Breast epithelium (tissue), 4 donors: ENCODE data around the gene ARPC3. TPM values are rescaled to one million over a fixed set of nuclear protein-coding genes. Genes with fewer than 3 reads are reported as not detected.
"Not testable (repeated sequence)": the region's sequence is repeated elsewhere in the genome, so short reads cannot be mapped to it uniquely, and the experiment has no call there.

Source experiments
- DNase-seq, 2 donors: peaks; one replicate each; pipeline ENCODE4 v3.0.0-alpha.2; 2019; ENCODE audit warnings: low spot score in 2 of 2
- H3K27ac ChIP-seq, 2 donors: fragments of 200-600 bp; sonication (generic) in 1 of 2; one replicate each; pipeline ENCODE4 v1.5.1; 2016 to 2019; ENCODE audit warnings: mild to moderate bottlenecking in 1 of 2
- H3K27me3 ChIP-seq, 2 donors: fragments of 200-600 bp; sonication (generic) in 1 of 2; one replicate each; pipeline versions ENCODE4 v1.5.1 to v1.6.0; 2017 to 2019; ENCODE audit warnings: control low read depth in 1 of 2, mild to moderate bottlenecking in 1 of 2
- H3K36me3 ChIP-seq: fragments of 200-600 bp; one replicate; pipeline ENCODE4 v1.5.1; 2019
- H3K4me1 ChIP-seq, 2 donors: fragments of 200-600 bp; sonication (generic); one replicate each; pipeline ENCODE4 v1.5.1; 2016 to 2019; ENCODE audit warnings: control low read depth in 1 of 2
- H3K4me3 ChIP-seq, 3 donors: fragments of 200-600 bp; sonication (generic); 1 replicate in 2 of 3; 2 replicates in 1 of 3; pipeline ENCODE4 v1.5.1; 2016 to 2019; ENCODE audit warnings: mild to moderate bottlenecking in 3 of 3, moderate library complexity in 2 of 3
- H3K9me3 ChIP-seq, 2 donors: fragments of 200-600 bp; sonication (generic) in 1 of 2; one replicate each; pipeline ENCODE4 v1.5.1; 2016 to 2019; ENCODE audit warnings: control low read depth in 1 of 2
- CTCF ChIP-seq, 3 donors: fragments of 450-650 bp; IDR thresholded peaks; one replicate each; pipeline ENCODE4 v1.5.1; 2016 to 2017; ENCODE audit warnings: antibody characterized with exemption in 3 of 3, mild to moderate bottlenecking in 3 of 3, moderate library complexity in 3 of 3
- POLR2A ChIP-seq: fragments of 450-650 bp; IDR thresholded peaks from one replicate; pipeline ENCODE4 v1.6.1; 2016; ENCODE audit warnings: antibody characterized with exemption, mild to moderate bottlenecking, moderate library complexity
- POLR2AphosphoS5 ChIP-seq, 3 donors: sonication (generic); formaldehyde crosslinking; IDR thresholded peaks; one replicate each; pipeline ENCODE4 v1.6.1; 2017; ENCODE audit warnings: antibody characterized with exemption in 3 of 3
- intact Hi-C: fragments of 100-400 bp; cut with DNase I; formaldehyde crosslinking; loops from one replicate; pipeline ENCODE4 v1.15.1; 2023; ENCODE audit warnings: low total_unique reads
- total RNA-seq, 3 donors: library from RNA; depleted of rRNA; stranded (reverse); fragments of >200 nt; gene quantifications; one replicate each; pipeline ENCODE4 v1.1.0, GENCODE V29; 2016

ARPC3 gene
- total RNA-seq, 3 donors from 2014 or later = 286 to 426 (median 351) TPM

GRCh38 chr12:110453569-110454296 lies 3.6 kb upstream of the ARPC3 start:
- H3K36me3 ChIP-seq = no peaks in the 10 kb centered on the region
- intact Hi-C loops = no loop called here

GRCh38 chr12:110451263-110451662 lies 1.1 kb upstream of the ARPC3 start:
- Histone ChIP-seq H3K36me3 (no peaks in the 10 kb centered on the region), H3K4me3 (no peak overlapping the region), H3K4me1 (no peaks in the 10 kb centered on the region), H3K27me3 (no peaks in the 10 kb centered on the region), H3K27ac (no peak overlapping the region), H3K9me3 (no peaks in the 10 kb centered on the region)
- intact Hi-C loops = no loop called here
- TF ChIP-seq POLR2A (no peak), POLR2AphosphoS5 (IDR thresholded peaks at IDR 0.05) (no peak), CTCF (IDR thresholded peaks at IDR 0.05) (no peak)
- no peak for DNase-seq

More at GRCh38 chr12:110453569-110454296, 3.6 kb upstream of the ARPC3 start:
- Histone ChIP-seq H3K27ac (no peak overlapping the region), H3K9me3 (no peaks in the 10 kb centered on the region), H3K4me1 (no peaks in the 10 kb centered on the region), H3K4me3 (no peak overlapping the region), H3K27me3 (no peaks in the 10 kb centered on the region)
- no peak for TF ChIP-seq POLR2AphosphoS5 (IDR thresholded peaks at IDR 0.05)
- TF ChIP-seq CTCF (IDR thresholded peaks at IDR 0.05) = no peak
- no peak for TF ChIP-seq POLR2A
- DNase-seq = no peak

- no peak overlapping the region for H3K4me3 ChIP-seq
- H3K36me3 ChIP-seq = no peaks in the 10 kb centered on the region
- intact Hi-C loops = no loop called here
- H3K4me1 ChIP-seq = no peaks in the 10 kb centered on the region
- no peaks in the 10 kb centered on the region for H3K27me3 ChIP-seq
- H3K27ac ChIP-seq = no peak overlapping the region
- no peak for TF ChIP-seq CTCF (IDR thresholded peaks at IDR 0.05)
- TF ChIP-seq POLR2A = no peak
- TF ChIP-seq POLR2AphosphoS5 (IDR thresholded peaks at IDR 0.05) = no peak
- H3K9me3 ChIP-seq = no peaks in the 10 kb centered on the region
- no peak for DNase-seq
These were observed 5.7 kb downstream of the ARPC3 start for GRCh38 chr12:110444455-110444854.

GRCh38 chr12:110436231-110436630 lies 13.9 kb downstream of the ARPC3 start:
- TF ChIP-seq POLR2A = no peak
- TF ChIP-seq CTCF (IDR thresholded peaks at IDR 0.05) = no peak
- TF ChIP-seq POLR2AphosphoS5 (IDR thresholded peaks at IDR 0.05) = no peak
- intact Hi-C loops = no loop called here
- H3K27me3 ChIP-seq = no peaks in the 10 kb centered on the region
- no peak overlapping the region for H3K4me3 ChIP-seq
- no peak for DNase-seq
- no peaks in the 10 kb centered on the region for H3K36me3 ChIP-seq
- H3K27ac ChIP-seq = no peak overlapping the region
- H3K9me3 ChIP-seq = no peaks in the 10 kb centered on the region
- no peaks in the 10 kb centered on the region for H3K4me1 ChIP-seq

- intact Hi-C loops = no loop called here
- Histone ChIP-seq H3K9me3 (no peaks in the 10 kb centered on the region), H3K36me3 (no peaks in the 10 kb centered on the region), H3K27ac (peak overlapping the region in 1 of 2 donors; percentile 74), H3K27me3 (no peaks in the 10 kb centered on the region), H3K4me3 (peak overlapping the region; percentile 22 to 68 (median 59)), H3K4me1 (no peaks in the 10 kb centered on the region)
- TF ChIP-seq POLR2AphosphoS5 (IDR thresholded peaks at IDR 0.05) (no peak), POLR2A (no peak), CTCF (IDR thresholded peaks at IDR 0.05) (no peak)
- no peak for DNase-seq
These were observed 18.1 kb downstream of the ARPC3 start for GRCh38 chr12:110431957-110432587.

- H3K36me3 ChIP-seq, DNase-seq, H3K27me3 ChIP-seq, H3K9me3 ChIP-seq, H3K27ac ChIP-seq, H3K4me1 ChIP-seq, intact Hi-C loops, H3K4me3 ChIP-seq: not testable (repeated sequence)
These were observed 20.5 kb downstream of the ARPC3 start for GRCh38 chr12:110429676-110430075.
